Ishikawa (cell line): ENCODE data around the gene ONECUT3.

Experiments used
- MAX ChIP-seq: IDR thresholded peaks from 2 replicates; pipeline ENCODE4 v1.6.1; 2012
- RAD21 ChIP-seq: IDR thresholded peaks from 2 replicates; pipeline ENCODE4 v1.6.1; 2012; ENCODE audit warnings: low read depth
- REST ChIP-seq: IDR thresholded peaks from 2 replicates; pipeline ENCODE4 v1.6.1; 2012; ENCODE audit warnings: low read depth, mild to moderate bottlenecking
- TAF1 ChIP-seq: IDR thresholded peaks from 2 replicates; pipeline ENCODE4 v1.6.1; 2012; ENCODE audit warnings: low read depth, mild to moderate bottlenecking

GRCh38 chr19:1812426-1813191, 59.3 kb downstream of the ONECUT3 start:
- TF ChIP-seq MAX (peak; percentile 9; the same call in 1 of the 2 replicates), REST (no peak), TAF1 (no peak), RAD21 (peak; percentile 85)
